ENCODE data around the gene FOXK2.
"Not testable (repeated sequence)": the region's sequence is repeated elsewhere in the genome, so short reads cannot be mapped to it uniquely, and the experiment has no call there.

Gene FOXK2

DNA sequence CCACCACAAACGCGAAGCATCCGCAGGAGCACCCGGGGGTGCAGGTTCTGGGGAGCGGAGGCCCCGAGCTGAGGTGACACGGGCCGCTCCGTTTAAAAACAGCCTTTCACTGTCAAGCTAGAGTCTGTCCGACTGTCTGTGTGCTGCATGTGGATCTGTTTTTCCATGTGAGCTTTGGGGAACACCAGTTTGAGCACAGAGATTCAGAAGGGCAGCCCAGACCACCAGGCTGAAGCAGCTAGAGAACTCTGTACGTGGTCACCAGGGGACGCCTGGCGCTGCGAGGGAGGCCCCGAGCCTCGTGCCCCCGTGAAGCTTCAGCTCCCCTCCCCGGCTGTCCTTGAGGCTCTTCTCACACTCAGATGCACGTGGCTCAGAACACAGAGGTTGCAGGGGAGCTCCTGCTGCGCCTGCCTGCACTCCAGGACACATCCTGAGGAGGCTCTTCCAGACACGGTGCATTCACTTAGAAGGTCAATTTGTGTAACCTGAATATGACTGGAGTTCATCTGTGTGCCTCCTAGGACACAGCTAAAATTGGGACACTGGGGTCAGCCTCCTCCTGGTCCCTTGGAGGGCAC is 15.7 kb upstream of the FOXK2 start:
- TF ChIP-seq, protein P1, sequence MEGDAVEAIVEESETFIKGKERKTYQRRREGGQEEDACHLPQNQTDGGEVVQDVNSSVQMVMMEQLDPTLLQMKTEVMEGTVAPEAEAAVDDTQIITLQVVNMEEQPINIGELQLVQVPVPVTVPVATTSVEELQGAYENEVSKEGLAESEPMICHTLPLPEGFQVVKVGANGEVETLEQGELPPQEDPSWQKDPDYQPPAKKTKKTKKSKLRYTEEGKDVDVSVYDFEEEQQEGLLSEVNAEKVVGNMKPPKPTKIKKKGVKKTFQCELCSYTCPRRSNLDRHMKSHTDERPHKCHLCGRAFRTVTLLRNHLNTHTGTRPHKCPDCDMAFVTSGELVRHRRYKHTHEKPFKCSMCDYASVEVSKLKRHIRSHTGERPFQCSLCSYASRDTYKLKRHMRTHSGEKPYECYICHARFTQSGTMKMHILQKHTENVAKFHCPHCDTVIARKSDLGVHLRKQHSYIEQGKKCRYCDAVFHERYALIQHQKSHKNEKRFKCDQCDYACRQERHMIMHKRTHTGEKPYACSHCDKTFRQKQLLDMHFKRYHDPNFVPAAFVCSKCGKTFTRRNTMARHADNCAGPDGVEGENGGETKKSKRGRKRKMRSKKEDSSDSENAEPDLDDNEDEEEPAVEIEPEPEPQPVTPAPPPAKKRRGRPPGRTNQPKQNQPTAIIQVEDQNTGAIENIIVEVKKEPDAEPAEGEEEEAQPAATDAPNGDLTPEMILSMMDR (conservative IDR thresholded peaks at IDR 0.05; ENCODE audit: low read length): no peak
- DNase-seq (ENCODE audit: low read depth): no peak
- H3K4me3 ChIP-seq (ENCODE audit: low read length): no peak overlapping the region

DNA sequence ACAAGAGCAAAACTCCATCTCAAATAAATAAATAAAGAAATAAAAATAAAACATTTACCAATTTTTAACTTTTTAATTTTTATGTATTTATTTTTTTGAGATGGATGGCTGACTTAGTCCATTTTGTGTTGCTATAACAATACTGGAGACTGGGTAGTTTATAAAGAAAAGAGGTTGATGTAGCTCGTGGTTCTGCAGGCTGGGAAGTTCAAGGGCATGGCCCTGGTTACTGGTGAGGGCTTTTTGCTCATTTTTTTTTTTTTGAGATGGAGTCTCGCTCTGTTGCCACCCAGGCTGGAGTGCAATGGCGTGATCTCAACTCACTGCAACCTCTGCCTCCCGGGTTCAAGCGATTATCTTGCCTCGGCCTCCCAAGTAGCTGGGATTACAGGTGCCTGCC is 14.2 kb upstream of the FOXK2 start:
- TF ChIP-seq, protein P1 (conservative IDR thresholded peaks at IDR 0.05; ENCODE audit: low read length): no peak
- no peak overlapping the region for H3K4me3 ChIP-seq (ENCODE audit: low read length)
- DNase-seq (ENCODE audit: low read depth): no peak

DNA sequence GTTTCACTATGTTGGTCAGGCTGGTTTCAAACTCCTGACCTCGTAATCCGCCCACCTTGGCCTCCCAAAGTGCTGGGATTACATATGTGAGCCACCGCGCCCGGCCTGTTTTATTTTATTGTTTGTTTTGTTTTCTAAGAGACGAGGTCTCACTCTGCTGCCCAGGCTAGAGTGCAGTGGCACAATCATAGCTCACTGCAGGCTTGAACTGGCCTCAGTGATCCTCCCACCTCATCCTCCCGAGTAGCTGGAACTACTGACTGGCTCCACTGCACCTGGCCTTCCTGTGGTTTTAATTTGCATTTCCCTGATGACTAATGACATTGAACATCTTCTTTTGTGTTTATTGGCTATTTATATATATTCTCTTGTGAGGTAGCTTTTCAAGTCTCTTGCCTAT is 13.1 kb upstream of the FOXK2 start:
- H3K4me3 ChIP-seq (ENCODE audit: low read length): not testable (repeated sequence)

DNA sequence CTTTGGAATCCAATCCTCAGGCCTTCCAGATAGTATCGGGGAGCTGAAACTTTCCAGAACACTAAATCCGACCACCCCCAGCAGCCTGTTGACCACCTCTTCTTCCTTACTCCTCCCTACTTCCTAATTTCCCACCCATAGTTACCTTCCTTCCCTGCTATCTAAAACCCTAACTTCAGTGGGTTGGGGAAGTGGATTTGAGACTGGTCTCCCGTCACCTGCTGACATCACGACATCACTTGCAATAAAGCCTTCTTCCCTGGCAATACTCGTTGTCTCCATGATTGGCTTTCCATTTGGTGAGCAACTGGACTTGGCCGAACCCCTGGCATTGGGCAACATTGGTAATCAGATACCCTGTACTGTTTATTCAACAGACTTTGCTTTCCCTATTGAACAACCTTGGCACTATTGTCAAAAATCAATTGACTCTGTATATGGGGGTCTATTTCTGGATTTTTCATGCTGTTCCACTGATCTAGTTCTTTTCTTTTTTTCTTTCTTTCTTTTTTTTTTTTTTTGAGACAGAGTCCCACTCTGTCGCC is 11.8 kb upstream of the FOXK2 start:
- DNase-seq (ENCODE audit: low read depth): no peak
- TF ChIP-seq, protein P1 (conservative IDR thresholded peaks at IDR 0.05; ENCODE audit: low read length): no peak
- H3K4me3 ChIP-seq (ENCODE audit: low read length): no peak overlapping the region

More for the DNA sequence above, 13.1 kb upstream of the FOXK2 start:
- not testable (repeated sequence) for DNase-seq (ENCODE audit: low read depth)

DNA sequence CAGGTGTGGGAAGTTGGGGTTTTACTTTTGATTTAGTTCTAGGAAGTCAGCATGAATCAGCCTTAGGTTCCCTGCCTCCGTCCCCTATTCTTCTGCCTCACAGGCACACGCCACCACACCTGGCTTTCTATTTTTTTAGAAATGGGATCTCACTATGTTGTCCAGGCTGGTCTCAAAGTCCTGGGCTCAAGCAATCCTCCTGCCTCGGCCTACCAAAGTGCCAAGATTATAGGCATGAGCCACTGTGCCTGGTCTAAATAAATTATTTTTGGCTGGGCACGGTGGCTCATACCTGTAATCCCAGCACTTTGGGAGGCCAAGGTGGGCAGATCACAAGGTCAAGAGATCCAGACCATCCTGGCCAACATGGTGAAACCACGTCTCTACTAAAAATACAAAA is 7.9 kb upstream of the FOXK2 start:
- H3K4me3 ChIP-seq (ENCODE audit: low read length); DNase-seq (ENCODE audit: low read depth): not testable (repeated sequence)

DNA sequence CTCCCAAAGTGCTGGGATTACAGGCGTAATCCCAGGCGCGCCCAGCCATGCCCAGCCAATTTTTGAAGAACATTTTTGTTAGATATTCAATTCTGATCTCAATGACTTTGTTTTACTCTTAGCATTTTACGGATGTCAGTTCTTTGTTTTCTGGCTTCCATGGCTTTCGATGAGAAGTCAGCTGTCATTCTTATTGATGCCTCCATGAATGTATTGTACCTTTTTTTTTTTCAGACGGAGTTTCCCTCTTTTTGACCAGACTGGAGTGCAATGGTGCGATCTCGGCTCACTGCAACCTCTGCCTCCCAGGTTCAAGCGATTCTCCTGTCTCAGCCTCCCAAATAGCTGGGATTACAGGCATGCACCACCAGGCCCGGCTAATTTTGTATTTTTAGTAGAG is 5.7 kb upstream of the FOXK2 start:
- H3K4me3 ChIP-seq (ENCODE audit: low read length); DNase-seq (ENCODE audit: low read depth): not testable (repeated sequence)

DNA sequence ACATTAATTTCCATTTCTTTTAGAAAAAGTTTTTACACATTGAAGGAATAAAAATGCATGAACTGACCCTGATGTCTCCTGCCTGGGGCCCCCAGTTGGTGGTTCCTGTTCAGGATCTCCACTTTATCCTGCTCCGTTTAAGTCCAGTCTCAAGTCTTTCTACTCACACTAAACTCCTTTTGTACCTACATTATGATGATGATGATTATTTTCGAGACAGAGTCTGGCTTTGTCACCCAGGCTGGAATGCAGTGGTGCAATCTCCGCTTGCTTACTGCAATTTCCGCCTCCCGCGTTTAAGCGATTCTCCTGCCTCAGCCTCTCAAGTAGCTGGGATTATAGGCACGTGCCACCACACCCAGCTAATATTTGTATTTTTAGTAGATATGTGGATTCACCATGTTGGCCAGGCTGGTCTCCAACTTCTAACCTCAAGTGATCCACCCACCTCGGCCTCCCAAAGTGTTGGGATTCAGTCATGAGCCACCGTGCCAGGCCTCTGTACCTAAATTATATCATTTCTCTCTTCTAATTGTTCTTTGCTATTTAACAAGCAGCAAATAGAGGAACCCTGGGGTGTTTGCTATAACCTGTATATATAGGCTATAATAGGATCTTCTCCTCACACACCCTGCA is 2.2 kb upstream of the FOXK2 start:
- TF ChIP-seq, protein P1 (conservative IDR thresholded peaks at IDR 0.05; ENCODE audit: low read length): no peak
- H3K4me3 ChIP-seq (ENCODE audit: low read length): no peak overlapping the region
- peak; percentile 60 for DNase-seq (ENCODE audit: low read depth)

DNA sequence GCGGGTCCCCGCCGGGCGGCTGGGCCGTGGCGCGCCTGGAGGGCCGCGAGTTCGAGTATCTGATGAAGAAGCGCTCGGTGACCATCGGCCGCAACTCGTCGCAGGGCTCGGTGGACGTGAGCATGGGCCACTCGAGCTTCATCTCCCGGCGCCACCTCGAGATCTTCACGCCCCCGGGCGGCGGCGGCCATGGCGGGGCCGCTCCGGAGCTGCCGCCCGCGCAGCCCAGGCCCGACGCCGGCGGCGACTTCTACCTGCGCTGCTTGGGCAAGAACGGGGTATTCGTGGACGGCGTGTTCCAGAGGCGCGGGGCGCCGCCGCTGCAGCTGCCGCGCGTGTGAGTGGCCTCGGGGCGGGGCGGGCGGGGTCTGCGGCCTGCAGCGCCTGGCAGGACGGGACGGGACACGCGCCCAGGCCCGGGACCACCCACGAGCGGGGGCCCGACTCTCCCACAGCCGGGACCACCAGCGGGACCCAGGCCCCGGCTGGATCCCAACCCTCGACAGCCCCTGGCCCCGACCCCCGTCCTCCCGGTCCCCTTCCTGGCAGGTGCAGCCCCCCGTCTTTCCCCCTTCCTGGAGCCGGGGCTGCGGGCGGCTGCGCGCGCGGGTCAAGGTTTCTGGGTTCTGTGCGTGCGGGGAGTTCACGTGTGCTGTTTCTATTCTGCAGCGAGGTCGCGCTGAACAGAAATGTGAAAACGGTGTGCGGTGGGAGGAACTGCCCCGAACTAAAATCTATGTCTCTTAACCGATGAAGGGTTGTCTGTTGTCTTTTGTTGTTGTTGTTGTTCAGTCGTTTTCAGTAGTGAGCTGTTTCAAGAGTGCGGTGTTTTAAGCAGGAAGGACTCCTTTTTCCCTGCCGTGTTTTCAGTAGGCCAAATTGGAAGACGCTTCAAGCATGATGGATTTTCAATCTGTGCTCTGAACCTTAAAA is 705 bp downstream of the FOXK2 start:
- H3K4me3 ChIP-seq (ENCODE audit: low read length): peak overlapping the region; percentile 72
- DNase-seq (ENCODE audit: low read depth): no peak
- TF ChIP-seq, protein P1 (conservative IDR thresholded peaks at IDR 0.05; ENCODE audit: low read length): no peak

All from AG10803 (cell line).